Skeletal muscle satellite cell (primary cell): Measurements from ENCODE around the gene PP2D1. TPM values are rescaled to one million over a fixed set of nuclear protein-coding genes. Genes with fewer than 3 reads are reported as not detected.

Source experiments
- H3K27me3 ChIP-seq: 2 replicates; pipeline ENCODE4 v1.7.0; 2013; ENCODE audit warnings: low read length; ENCODE audit not compliant: control insufficient read depth, insufficient read depth
- H3K36me3 ChIP-seq: 2 replicates; pipeline ENCODE4 v1.7.0; 2013; ENCODE audit warnings: mild to moderate bottlenecking, control low read depth, low read length; ENCODE audit not compliant: insufficient read depth
- H3K4me1 ChIP-seq: 2 replicates; pipeline ENCODE4 v1.7.0; 2013; ENCODE audit warnings: low read length; ENCODE audit not compliant: control insufficient read depth, insufficient read depth
- H3K4me2 ChIP-seq: 2 replicates; pipeline ENCODE4 v1.7.0; 2013; ENCODE audit warnings: mild to moderate bottlenecking, low read length
- H3K4me3 ChIP-seq: 2 replicates; pipeline ENCODE4 v1.7.0; 2013; ENCODE audit warnings: low read length
- H3K9ac ChIP-seq: 2 replicates; pipeline ENCODE4 v1.7.0; 2013; ENCODE audit warnings: mild to moderate bottlenecking, low read depth, low read length, moderate library complexity
- H3K9me3 ChIP-seq: replicated peaks from 2 replicates; pipeline ENCODE4 v1.7.0; 2013; ENCODE audit warnings: mild to moderate bottlenecking, control low read depth, low read length
- total RNA-seq: library from RNA; depleted of rRNA; stranded (reverse); fragments of >200 nt; gene quantifications from 2 replicates; pipeline ENCODE4 v1.2.3, GENCODE V29; 2012; rRNA removed

PP2D1 gene
- total RNA-seq: not detected in 2 replicates

GRCh38 chr3:20012164-20012563, at the start of gene PP2D1:
PP2D1 (minus strand) TSS chr3:20012264; CDS start chr3:20012072, 192 bp downstream.
- H3K4me1 ChIP-seq: no peaks in the 10 kb centered on the region
- no peak within 1 kb of the TSS for H3K9ac ChIP-seq
- no peaks in the 10 kb centered on the region for H3K9me3 ChIP-seq
- H3K4me2 ChIP-seq: no peak within 1 kb of the TSS
- no peak within 1 kb of the TSS for H3K4me3 ChIP-seq
- H3K27me3 ChIP-seq: no peaks in the 10 kb centered on the region
- H3K36me3 ChIP-seq: no peaks in the 10 kb centered on the region

GRCh38 chr3:20060974-20061685, 49.1 kb upstream of the PP2D1 start:
- peak overlapping the region; percentile 71 for H3K4me2 ChIP-seq
- no peaks in the 10 kb centered on the region for H3K36me3 ChIP-seq
- H3K27me3 ChIP-seq: no peaks in the 10 kb centered on the region
- H3K9ac ChIP-seq: no peak overlapping the region
- H3K9me3 ChIP-seq: no peaks in the 10 kb centered on the region
- peak overlapping the region; percentile 50 for H3K4me3 ChIP-seq
- H3K4me1 ChIP-seq: peaks cover 25% of the 10 kb centered on the region

GRCh38 chr3:20059929-20060328, 47.9 kb upstream of the PP2D1 start:
- Histone ChIP-seq H3K4me1 (peaks cover 36% of the 10 kb centered on the region), H3K4me3 (no peak overlapping the region), H3K4me2 (no peak overlapping the region)

GRCh38 chr3:20057612-20058180, 45.6 kb upstream of the PP2D1 start:
- H3K4me1 ChIP-seq: peaks cover 48% of the 10 kb centered on the region
- no peaks in the 10 kb centered on the region for H3K9me3 ChIP-seq
- H3K36me3 ChIP-seq: no peaks in the 10 kb centered on the region
- H3K27me3 ChIP-seq: no peaks in the 10 kb centered on the region
- H3K4me2 ChIP-seq: peak overlapping the region; percentile 50
- H3K4me3 ChIP-seq: no peak overlapping the region
- H3K9ac ChIP-seq: peak overlapping the region; percentile 22

More at GRCh38 chr3:20059929-20060328, 47.9 kb upstream of the PP2D1 start:
- Histone ChIP-seq H3K27me3 (no peaks in the 10 kb centered on the region), H3K9me3 (no peaks in the 10 kb centered on the region), H3K9ac (no peak overlapping the region), H3K36me3 (no peaks in the 10 kb centered on the region)

GRCh38 chr3:20056725-20057611, 44.9 kb upstream of the PP2D1 start:
- Histone ChIP-seq H3K9ac (peak overlapping the region; percentile 53), H3K4me2 (peak overlapping the region; percentile 52), H3K4me1 (peaks cover 48% of the 10 kb centered on the region), H3K4me3 (no peak overlapping the region), H3K9me3 (no peaks in the 10 kb centered on the region), H3K36me3 (no peaks in the 10 kb centered on the region), H3K27me3 (no peaks in the 10 kb centered on the region)

- peaks cover 41% of the 10 kb centered on the region for H3K4me1 ChIP-seq
- H3K36me3 ChIP-seq: no peaks in the 10 kb centered on the region
- no peaks in the 10 kb centered on the region for H3K9me3 ChIP-seq
- H3K4me3 ChIP-seq: no peak overlapping the region
- no peak overlapping the region for H3K9ac ChIP-seq
- H3K4me2 ChIP-seq: peak overlapping the region; percentile 32
- H3K27me3 ChIP-seq: no peaks in the 10 kb centered on the region
These were observed 43.8 kb upstream of the PP2D1 start for GRCh38 chr3:20055842-20056241.

GRCh38 chr3:20055020-20055775, 43.1 kb upstream of the PP2D1 start:
- Histone ChIP-seq H3K4me1 (peaks cover 41% of the 10 kb centered on the region), H3K36me3 (no peaks in the 10 kb centered on the region), H3K9ac (peak overlapping the region; percentile 1), H3K9me3 (no peaks in the 10 kb centered on the region), H3K27me3 (no peaks in the 10 kb centered on the region), H3K4me3 (no peak overlapping the region), H3K4me2 (peak overlapping the region; percentile 32)

- H3K27me3 ChIP-seq: no peaks in the 10 kb centered on the region
- H3K36me3 ChIP-seq: no peaks in the 10 kb centered on the region
- H3K4me1 ChIP-seq: peaks cover 41% of the 10 kb centered on the region
- H3K4me3 ChIP-seq: no peak overlapping the region
- peak overlapping the region; percentile 32 for H3K4me2 ChIP-seq
- no peaks in the 10 kb centered on the region for H3K9me3 ChIP-seq
- peak overlapping the region; percentile 1 for H3K9ac ChIP-seq
These were observed 42.5 kb upstream of the PP2D1 start for GRCh38 chr3:20054549-20054987.

- Histone ChIP-seq H3K36me3 (no peaks in the 10 kb centered on the region), H3K4me3 (no peak overlapping the region), H3K9me3 (no peaks in the 10 kb centered on the region), H3K27me3 (no peaks in the 10 kb centered on the region), H3K4me1 (peaks cover 49% of the 10 kb centered on the region), H3K4me2 (no peak overlapping the region), H3K9ac (no peak overlapping the region)
These were observed 40.8 kb upstream of the PP2D1 start for GRCh38 chr3:20052851-20053250.

- H3K4me2 ChIP-seq: no peak overlapping the region
- H3K27me3 ChIP-seq: no peaks in the 10 kb centered on the region
- H3K9ac ChIP-seq: no peak overlapping the region
- peaks cover 44% of the 10 kb centered on the region for H3K4me1 ChIP-seq
- H3K4me3 ChIP-seq: no peak overlapping the region
- no peaks in the 10 kb centered on the region for H3K36me3 ChIP-seq
- no peaks in the 10 kb centered on the region for H3K9me3 ChIP-seq
These were observed 39.2 kb upstream of the PP2D1 start for GRCh38 chr3:20051123-20051806.
